ENCODE data around the gene GLB1L2.

DNA sequence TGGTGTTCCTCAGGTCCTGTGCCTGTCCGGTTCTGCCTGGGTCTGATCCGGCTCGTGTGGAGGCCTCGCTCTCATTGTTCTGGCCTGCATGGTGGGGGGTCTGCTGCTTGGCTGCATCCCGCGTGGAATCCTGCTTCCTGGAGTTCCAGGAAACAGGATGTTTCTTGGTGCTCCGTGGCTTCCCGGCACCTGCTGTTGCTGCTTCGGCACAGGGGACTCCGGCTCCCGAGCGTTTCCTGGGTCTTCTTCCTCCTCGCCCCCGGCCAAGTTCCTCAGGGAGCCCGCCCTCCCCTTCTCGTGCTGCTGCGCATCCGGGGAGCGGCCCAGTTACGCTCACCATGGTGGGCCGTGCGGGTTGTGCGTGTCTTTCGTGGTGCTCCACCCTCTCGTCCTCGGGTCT lies 29.9 kb downstream of the GLB1L2 start:
- TF ChIP-seq CTCF (IDR thresholded peaks at IDR 0.05) (no peak), POLR2A (IDR thresholded peaks at IDR 0.05) (no peak), POLR2AphosphoS5 (IDR thresholded peaks at IDR 0.05) (no peak)

Data from prostate gland (tissue), 2 donors.